ENCODE measurements around the gene DYRK1A.
A peak's percentile ranks its signal among the peaks of the same experiment; 100 is the strongest.

DYRK1A gene

GRCh38 chr21:37341254-37341960, 25.2 kb upstream of the DYRK1A start (continued):
- peak; percentile 78 for TF ChIP-seq CREB5 (CRISPR knock-in tag; IDR thresholded peaks at IDR 0.05; ENCODE audit: low read depth)
- TF ChIP-seq ZNF8 (CRISPR knock-in tag; IDR thresholded peaks at IDR 0.05) = no peak

GRCh38 chr21:37342046-37342632, 24.4 kb upstream of the DYRK1A start:
- TF ChIP-seq TOX (CRISPR knock-in tag; IDR thresholded peaks at IDR 0.05; ENCODE audit: borderline replicate concordance) (no peak), TSHZ2 (CRISPR knock-in tag; IDR thresholded peaks at IDR 0.05) (no peak), ZFP3 (CRISPR knock-in tag; IDR thresholded peaks at IDR 0.05) (no peak), ISL1 (CRISPR knock-in tag; IDR thresholded peaks at IDR 0.05) (no peak), OSR1 (CRISPR knock-in tag; IDR thresholded peaks at IDR 0.05) (no peak), ZNF70 (CRISPR knock-in tag; IDR thresholded peaks at IDR 0.05) (no peak), CREB5 (CRISPR knock-in tag; IDR thresholded peaks at IDR 0.05; ENCODE audit: low read depth) (no peak), ZC3H10 (CRISPR knock-in tag; IDR thresholded peaks at IDR 0.05) (no peak), TCF4 (CRISPR knock-in tag; IDR thresholded peaks at IDR 0.05; ENCODE audit: borderline replicate concordance) (no peak)
- no peak for ATAC-seq

- no peak for ATAC-seq
- TF ChIP-seq CSDC2 (CRISPR knock-in tag; IDR thresholded peaks at IDR 0.05) (no peak), SNAI2 (CRISPR knock-in tag; IDR thresholded peaks at IDR 0.05) (no peak), OSR1 (CRISPR knock-in tag; IDR thresholded peaks at IDR 0.05) (no peak), BACH2 (CRISPR knock-in tag; IDR thresholded peaks at IDR 0.05; ENCODE audit: borderline replicate concordance) (no peak), RARB (CRISPR knock-in tag; IDR thresholded peaks at IDR 0.05) (no peak), TOX (CRISPR knock-in tag; IDR thresholded peaks at IDR 0.05; ENCODE audit: borderline replicate concordance) (no peak), TSHZ2 (CRISPR knock-in tag; IDR thresholded peaks at IDR 0.05) (no peak), ZFP3 (CRISPR knock-in tag; IDR thresholded peaks at IDR 0.05) (no peak), ARNTL (CRISPR knock-in tag; IDR thresholded peaks at IDR 0.05; ENCODE audit: borderline replicate concordance, low read depth) (no peak), PATZ1 (CRISPR knock-in tag; IDR thresholded peaks at IDR 0.05; ENCODE audit: borderline replicate concordance) (no peak), CSRNP3 (CRISPR knock-in tag; IDR thresholded peaks at IDR 0.05) (no peak), ZNF565 (CRISPR knock-in tag; conservative IDR thresholded peaks at IDR 0.05; ENCODE audit: low read depth) (no peak), ESRRG (CRISPR knock-in tag; IDR thresholded peaks at IDR 0.05) (no peak), CREB5 (CRISPR knock-in tag; IDR thresholded peaks at IDR 0.05; ENCODE audit: low read depth) (no peak), ZNF8 (CRISPR knock-in tag; IDR thresholded peaks at IDR 0.05) (no peak), TCF4 (CRISPR knock-in tag; IDR thresholded peaks at IDR 0.05; ENCODE audit: borderline replicate concordance) (no peak), POU6F1 (CRISPR knock-in tag; IDR thresholded peaks at IDR 0.05; ENCODE audit: borderline replicate concordance, low read depth) (no peak)
Measured at GRCh38 chr21:37346841-37347430, 19.6 kb upstream of the DYRK1A start.
